Heart right ventricle (tissue), 16 donors: ENCODE data around the gene SNX1. TPM values are rescaled to one million over a fixed set of nuclear protein-coding genes. Genes with fewer than 3 reads are reported as not detected.

Source experiments
- ATAC-seq, 8 donors: fragments of 200-7000 bp; cut with Tn5 transposase; one replicate each; pipeline ENCODE4 v1.9.1; 2020; ENCODE audit warnings: mild to moderate bottlenecking in 8 of 8, moderate library complexity in 8 of 8, moderate number of reproducible peaks in 1 of 8
- DNase-seq, 2 donors: peaks; one replicate each; pipeline ENCODE4 v3.0.0-alpha.2; 2020
- H3K27ac ChIP-seq, 10 donors: fragments of 200-600 bp; sonication (generic) in 2 of 10; one replicate each; pipeline versions ENCODE4 v1.5.0 to v1.8.0; 2020 to 2022; ENCODE audit warnings: mild to moderate bottlenecking in 3 of 10
- H3K27me3 ChIP-seq, 7 donors: fragments of 200-600 bp; one replicate each; pipeline ENCODE4 v1.8.0; 2021 to 2022; ENCODE audit warnings: mild to moderate bottlenecking in 2 of 7
- H3K36me3 ChIP-seq, 9 donors: fragments of 200-600 bp; sonication (generic) in 1 of 9; one replicate each; pipeline versions ENCODE4 v1.5.0 to v1.8.0; 2020 to 2022; ENCODE audit warnings: mild to moderate bottlenecking in 2 of 9
- H3K4me1 ChIP-seq, 9 donors: fragments of 200-600 bp; sonication (generic) in 1 of 9; one replicate each; pipeline versions ENCODE4 v1.5.0 to v1.8.0; 2020 to 2022; ENCODE audit warnings: mild to moderate bottlenecking in 4 of 9
- H3K4me3 ChIP-seq, 10 donors: fragments of 200-600 bp; sonication (generic) in 2 of 10; one replicate each; pipeline versions ENCODE4 v1.5.0 to v1.8.0; 2020 to 2022; ENCODE audit warnings: mild to moderate bottlenecking in 7 of 10, moderate library complexity in 2 of 10
- H3K9me3 ChIP-seq, 11 donors: fragments of 200-600 bp in 10 of 11; sonication (generic) in 2 of 11; one replicate each; pipeline versions ENCODE4 v1.5.0 to v1.8.0; 2013 to 2022; ENCODE audit warnings: mild to moderate bottlenecking in 2 of 11, control low read depth in 1 of 11, moderate library complexity in 1 of 11
- CTCF ChIP-seq, 9 donors: fragments of 200-600 bp; sonication (generic) in 2 of 9; IDR thresholded peaks; one replicate each; pipeline versions ENCODE4 v1.5.0 to v1.8.0; 2021 to 2022; ENCODE audit warnings: antibody characterized with exemption in 9 of 9, mild to moderate bottlenecking in 5 of 9, moderate library complexity in 1 of 9
- WGBS, 2 donors: extraction: QIAGEN DNeasy Blood & Tissue Kit; methylation state at CpG; one replicate each; pipeline ENCODE4 v1.1.7; 2013; ENCODE audit warnings: inconsistent platforms in 1 of 2; 5-methylcytosine and 5-hydroxymethylcytosine counted together
- intact Hi-C, 10 donors: fragments of 100-400 bp; cut with DNase I; formaldehyde crosslinking; loops; one replicate each; pipeline versions ENCODE4 v1.11.1 to v1.14.2; 2022
- polyA plus RNA-seq, 2 donors: library from polyadenylated mRNA; stranded (reverse); fragments of 200-250 nt; gene quantifications; one replicate each; pipeline ENCODE4 v1.2.3, GENCODE V29; 2013
- total RNA-seq, 10 donors: library from RNA; stranded (reverse); fragmentation: NEBNext Ultra II Directional in 3 of 10; extraction: Animal tissue kit (Norgen Biotek cat#: 25700) in 3 of 10; gene quantifications; one replicate each; pipeline versions ENCODE4 v1.2.1 to v1.2.4, GENCODE V29; 2021 to 2023
- donor health status: Arrhythmogenic right ventricular cardiomyopathy.
- donor health status: ischemic (EF 13 %, LVEDD 7.1; RV severe dilation, severe dysfunction).
- donor health status: healthy with polysubstance abuse.
- donor health status: DM: no; HTN: yes; CAD: no.
- donor health status: DM: no; HTN: no; CAD: no.
- donor health status: ischemic (EF 25% LVEDD 6.9; RV normal size, moderate dysfunction).
- donor health status: ischemic (EF 25% LVEDD 5.7; RV mildly dilated, moderate dysfunction).
- donor health status: healthy.
- donor health status: DM: yes; HTN: yes; CAD: no.
- donor health status: Ischemic cardiomyopathy.
- donor health status: ischemic (EF 35%, LVEDD 5.7; RV mildly dilated, moderate dysfunction).
- donor health status: nonischemic (EF 11% LVEDD 7.7; RV severe dilation, severe dysfunction).
- donor health status: DM: yes; HTN: yes; CAD: no.
- donor health status: PGD.
- donor health status: ischemic (EF 29% LVEDD 5.4; RV normal size, mild dysfunction).
- donor health status: nonischemic (EF 23%, LVEDD 6.1; RV moderate dilation, normal function).

SNX1 gene
- total and polyA plus RNA-seq, 12 donors = 44.9 to 110 (median 88.7) TPM

GRCh38 chr15:64185146-64185911 is 89.5 kb downstream of the SNX1 start:
- no peaks in the 10 kb centered on the region for H3K9me3 ChIP-seq
- H3K4me1 ChIP-seq = peaks cover 0 to 6% (median 0%) of the 10 kb centered on the region in 9 donors
- WGBS, 2 donors = 93 to 95% methylated on average over 9 of the region's 9 CpGs
- DNase-seq (no peak), ATAC-seq (no peak)
- intact Hi-C loops = no loop called here
- no peak for TF ChIP-seq CTCF (IDR thresholded peaks at IDR 0.05)
- H3K27me3 ChIP-seq = no peaks in the 10 kb centered on the region
- no peak overlapping the region for H3K4me3 ChIP-seq
- peaks cover 0 to 82% (median 4%) of the 10 kb centered on the region in 9 donors for H3K36me3 ChIP-seq
- H3K27ac ChIP-seq = no peak overlapping the region

- ATAC-seq (no peak), DNase-seq (no peak)
- Histone ChIP-seq H3K9me3 (no peaks in the 10 kb centered on the region), H3K27ac (no peak overlapping the region), H3K36me3 (peaks cover 0 to 76% (median 0%) of the 10 kb centered on the region in 9 donors), H3K27me3 (no peaks in the 10 kb centered on the region), H3K4me1 (no peaks in the 10 kb centered on the region), H3K4me3 (no peak overlapping the region)
- intact Hi-C loops = no loop called here
- WGBS, 2 donors = 93% methylated on average over 2 of the region's 2 CpGs
- no peak for TF ChIP-seq CTCF (IDR thresholded peaks at IDR 0.05)
Measured at GRCh38 chr15:64187396-64188191, 91.8 kb downstream of the SNX1 start.

Other genes with a start within 250 kb of the SNX1 start
- gene DAPK2, start 49.5 kb upstream of the SNX1 start, total RNA-seq = 10 to 100 TPM; 20.8 to 62.6 (median 38.5) TPM
- gene DAPK2, start 49.5 kb upstream of the SNX1 start, polyA plus RNA-seq = 10 to 100 TPM; 33.0 to 44.6 TPM
- 10 to 100 TPM; 36.4 to 65.6 (median 52.3) TPM for gene CIAO2A, start 2.1 kb upstream of the SNX1 start, total RNA-seq
- gene CIAO2A, start 2.1 kb upstream of the SNX1 start, polyA plus RNA-seq = 100 to 1,000 TPM in 1 of 2 donors, 10 to 100 TPM in 1; 62.2 to 118 TPM
- 10 to 100 TPM in 1 of 10 donors, 1 to 10 TPM in 6, under 1 TPM in 3; 0.66 to 10.0 (median 1.6) TPM for gene SNX22, start 55.7 kb downstream of the SNX1 start, total RNA-seq
- 1 to 10 TPM; 1.4 to 9.3 TPM for gene SNX22, start 55.7 kb downstream of the SNX1 start, polyA plus RNA-seq
- gene PPIB, start 67.0 kb downstream of the SNX1 start, total RNA-seq = 100 to 1,000 TPM in 3 of 10 donors, 10 to 100 TPM in 7; 60.3 to 178 (median 83.7) TPM
- 100 to 1,000 TPM; 237 to 600 TPM for gene PPIB, start 67.0 kb downstream of the SNX1 start, polyA plus RNA-seq